Left ventricle myocardium inferior (tissue), 1 donor: ENCODE results near the gene WIPF3. TPM values are rescaled to one million over a fixed set of nuclear protein-coding genes. Genes with fewer than 3 reads are reported as not detected.

Source experiments
- DNase-seq: peaks from one replicate; pipeline ENCODE4 v3.0.0-alpha.2; 2020
- H3K27ac ChIP-seq: fragments of 200-600 bp; replicated peaks from 2 replicates; pipeline ENCODE4 v1.8.0; 2021
- H3K27me3 ChIP-seq: fragments of 200-600 bp; 2 replicates; pipeline ENCODE4 v1.8.0; 2021; ENCODE audit warnings: low read depth
- H3K36me3 ChIP-seq: fragments of 200-600 bp; 2 replicates; pipeline ENCODE4 v1.8.0; 2021
- H3K4me1 ChIP-seq: fragments of 200-600 bp; 2 replicates; pipeline ENCODE4 v1.8.0; 2021
- H3K4me3 ChIP-seq: fragments of 200-600 bp; 2 replicates; pipeline ENCODE4 v1.8.0; 2021; ENCODE audit warnings: mild to moderate bottlenecking, moderate library complexity
- H3K9me3 ChIP-seq: fragments of 200-600 bp; replicated peaks from 2 replicates; pipeline ENCODE4 v1.8.0; 2021
- CTCF ChIP-seq: fragments of 200-600 bp; IDR thresholded peaks from 2 replicates; pipeline ENCODE4 v1.8.0; 2021; ENCODE audit warnings: antibody characterized with exemption, mild to moderate bottlenecking, borderline replicate concordance
- intact Hi-C: fragments of 100-400 bp; cut with micrococcal nuclease; formaldehyde crosslinking; loops from one replicate; pipeline ENCODE4 v1.11.0; 2022
- total RNA-seq: library from RNA; stranded (reverse); fragmentation: NEBNext Ultra II Directional; extraction: Animal tissue kit (Norgen Biotek cat#: 25700); gene quantifications from one replicate; pipeline ENCODE4 v1.2.1, GENCODE V29; 2021
- donor health status: DM: no; HTN: yes; CAD: no; lungs with severe emphysema.

The WIPF3 gene
- total RNA-seq, 1 donor from 2014 or later, result 8.0 TPM

GRCh38 chr7:29851487-29851886 lies 45.2 kb downstream of the WIPF3 start:
- Histone ChIP-seq H3K4me3 (no peak overlapping the region), H3K36me3 (no peaks in the 10 kb centered on the region), H3K27ac (peak overlapping the region; percentile 62), H3K27me3 (no peaks in the 10 kb centered on the region), H3K4me1 (peaks cover 12% of the 10 kb centered on the region), H3K9me3 (no peaks in the 10 kb centered on the region)
- no peak for TF ChIP-seq CTCF
- peak; percentile 44 for DNase-seq
- intact Hi-C loops, result no loop called here

GRCh38 chr7:29852457-29852856 lies 46.1 kb downstream of the WIPF3 start:
- no peak for DNase-seq
- Histone ChIP-seq H3K4me3 (no peak overlapping the region), H3K9me3 (no peaks in the 10 kb centered on the region), H3K36me3 (no peaks in the 10 kb centered on the region), H3K27me3 (no peaks in the 10 kb centered on the region), H3K4me1 (peaks cover 12% of the 10 kb centered on the region), H3K27ac (no peak overlapping the region)
- TF ChIP-seq CTCF, result no peak
- intact Hi-C loops, result no loop called here

DNA sequence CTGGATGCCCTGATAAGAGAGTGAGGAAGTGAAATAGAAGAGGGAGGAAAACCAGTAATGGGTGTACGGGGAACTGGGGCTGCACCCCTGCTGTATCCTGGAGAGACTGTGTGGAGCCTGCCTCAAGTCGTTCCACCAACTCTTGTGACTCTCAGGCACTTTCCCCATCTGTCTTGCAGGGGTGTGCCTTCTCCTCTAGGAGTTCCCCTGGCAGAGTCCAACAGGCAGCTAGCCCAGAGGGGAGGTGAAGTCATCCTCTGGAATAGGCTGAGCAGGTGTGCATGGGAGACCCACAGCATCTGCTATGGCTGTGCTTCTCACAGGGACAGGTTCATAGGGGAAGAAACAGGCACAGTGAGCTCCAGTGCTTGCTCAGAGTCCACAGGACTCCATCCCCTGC lies 46.8 kb downstream of the WIPF3 start:
- H3K4me3 ChIP-seq, result no peak overlapping the region
- H3K9me3 ChIP-seq, result no peaks in the 10 kb centered on the region
- H3K27me3 ChIP-seq, result no peaks in the 10 kb centered on the region
- peaks cover 15% of the 10 kb centered on the region for H3K4me1 ChIP-seq
- no peak for TF ChIP-seq CTCF
- intact Hi-C loops, result no loop called here
- DNase-seq, result no peak
- H3K27ac ChIP-seq, result no peak overlapping the region
- H3K36me3 ChIP-seq, result no peaks in the 10 kb centered on the region

DNA sequence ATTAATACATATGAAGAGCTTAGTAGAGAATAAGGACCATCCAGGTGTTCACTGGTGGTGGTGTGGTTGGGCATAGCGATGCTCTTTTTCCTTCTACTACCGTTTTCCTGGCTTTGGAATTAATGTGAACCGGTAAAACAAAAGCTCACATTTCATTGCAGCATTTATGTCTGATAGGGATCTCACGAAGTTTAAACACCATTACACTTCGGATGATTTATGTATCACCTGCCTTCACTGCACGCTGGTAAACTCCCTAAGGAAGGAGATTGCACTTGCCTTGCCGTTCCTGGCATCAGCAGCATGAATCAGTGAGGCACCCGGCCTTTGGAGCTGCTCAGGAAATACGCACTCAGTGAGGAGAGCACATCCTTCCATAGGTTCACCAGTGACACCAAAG lies 47.5 kb downstream of the WIPF3 start:
- DNase-seq, result no peak
- intact Hi-C loops, result no loop called here
- Histone ChIP-seq H3K4me1 (peaks cover 22% of the 10 kb centered on the region), H3K27me3 (no peaks in the 10 kb centered on the region), H3K27ac (no peak overlapping the region), H3K4me3 (no peak overlapping the region), H3K9me3 (no peaks in the 10 kb centered on the region), H3K36me3 (no peaks in the 10 kb centered on the region)
- no peak for TF ChIP-seq CTCF

GRCh38 chr7:29854257-29854938 lies 48.1 kb downstream of the WIPF3 start:
- intact Hi-C loops, result no loop called here
- Histone ChIP-seq H3K9me3 (no peaks in the 10 kb centered on the region), H3K36me3 (no peaks in the 10 kb centered on the region), H3K4me3 (no peak overlapping the region), H3K27ac (no peak overlapping the region), H3K27me3 (no peaks in the 10 kb centered on the region), H3K4me1 (peaks cover 28% of the 10 kb centered on the region)
- DNase-seq, result no peak
- peak; percentile 10 for TF ChIP-seq CTCF
